Adrenal gland (tissue), 5 donors: ENCODE measurements around the gene ZNF20.

Source experiments
- POLR2A ChIP-seq, 2 donors: fragments of 450-650 bp; IDR thresholded peaks; one replicate each; pipeline ENCODE4 v1.6.1; 2017; ENCODE audit warnings: antibody characterized with exemption in 2 of 2, mild to moderate bottlenecking in 2 of 2, moderate library complexity in 1 of 2
- TF ChIP-seq, protein P1 (sequence below), 6 experiments: fragments of 450-650 bp in 4 of 6; fragments of 200-600 bp in 2 of 6; sonication (generic) in 1 of 6; IDR thresholded peaks; 1 replicate in 5 of 6; 2 replicates in 1 of 6; pipeline versions ENCODE4 v1.5.1 to v1.8.0; 2016 to 2021; ENCODE audit warnings: antibody characterized with exemption in 6 of 6, mild to moderate bottlenecking in 2 of 6, moderate library complexity in 1 of 6
- donor health status: DM: no; HTN: no; CAD: no.

DNA sequence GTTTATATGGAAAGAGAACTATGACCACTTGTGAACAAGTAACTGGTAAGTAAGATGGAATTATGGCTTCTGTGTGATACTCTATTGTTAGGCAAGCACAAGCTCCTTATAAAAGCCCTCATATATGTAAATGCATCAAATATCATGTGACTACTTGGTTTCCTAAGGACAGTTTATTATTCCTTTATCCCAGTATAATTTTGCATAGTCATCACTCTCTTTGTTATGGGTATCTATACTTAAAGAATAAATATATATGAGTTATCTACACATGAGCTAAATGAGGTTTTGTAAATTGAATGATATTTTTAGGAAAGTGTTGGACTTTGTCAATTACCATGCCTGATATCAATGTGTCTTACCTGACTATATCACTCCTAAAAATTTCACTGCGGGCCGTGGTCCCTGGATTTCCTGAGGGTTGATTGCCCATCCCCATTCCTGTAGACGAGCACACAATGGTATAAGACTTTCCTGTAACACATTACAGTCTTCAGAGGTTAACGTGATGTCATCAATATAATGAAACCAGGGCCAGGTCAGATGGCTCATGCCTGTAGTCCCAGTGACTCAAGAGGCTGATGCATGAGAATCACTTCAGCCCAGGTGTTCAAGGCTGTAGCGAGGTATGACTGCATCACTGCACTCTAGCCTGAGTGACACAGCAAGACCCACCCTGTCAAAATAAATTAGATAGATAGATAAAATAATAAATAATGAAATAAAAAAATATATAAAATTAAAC lies 54.9 kb downstream of the ZNF20 start:
- TF ChIP-seq, protein P1, sequence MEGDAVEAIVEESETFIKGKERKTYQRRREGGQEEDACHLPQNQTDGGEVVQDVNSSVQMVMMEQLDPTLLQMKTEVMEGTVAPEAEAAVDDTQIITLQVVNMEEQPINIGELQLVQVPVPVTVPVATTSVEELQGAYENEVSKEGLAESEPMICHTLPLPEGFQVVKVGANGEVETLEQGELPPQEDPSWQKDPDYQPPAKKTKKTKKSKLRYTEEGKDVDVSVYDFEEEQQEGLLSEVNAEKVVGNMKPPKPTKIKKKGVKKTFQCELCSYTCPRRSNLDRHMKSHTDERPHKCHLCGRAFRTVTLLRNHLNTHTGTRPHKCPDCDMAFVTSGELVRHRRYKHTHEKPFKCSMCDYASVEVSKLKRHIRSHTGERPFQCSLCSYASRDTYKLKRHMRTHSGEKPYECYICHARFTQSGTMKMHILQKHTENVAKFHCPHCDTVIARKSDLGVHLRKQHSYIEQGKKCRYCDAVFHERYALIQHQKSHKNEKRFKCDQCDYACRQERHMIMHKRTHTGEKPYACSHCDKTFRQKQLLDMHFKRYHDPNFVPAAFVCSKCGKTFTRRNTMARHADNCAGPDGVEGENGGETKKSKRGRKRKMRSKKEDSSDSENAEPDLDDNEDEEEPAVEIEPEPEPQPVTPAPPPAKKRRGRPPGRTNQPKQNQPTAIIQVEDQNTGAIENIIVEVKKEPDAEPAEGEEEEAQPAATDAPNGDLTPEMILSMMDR (IDR thresholded peaks at IDR 0.05): no peak
- TF ChIP-seq POLR2A (IDR thresholded peaks at IDR 0.05): no peak
